ENCODE results near the gene ZCCHC12.

- TF ChIP-seq CTCF (IDR thresholded peaks at IDR 0.05) = no peak
- TF ChIP-seq POLR2A (IDR thresholded peaks at IDR 0.05) = no peak
These were observed 15.8 kb downstream of the ZCCHC12 start for GRCh38 chrX:118839334-118839958.
